AG04450 (cell line): ENCODE results near the gene CBARP. TPM values are rescaled to one million over a fixed set of nuclear protein-coding genes. Genes with fewer than 3 reads are reported as not detected.
A peak's percentile ranks its signal among the peaks of the same experiment; 100 is the strongest.

ENCODE experiments used
- CTCF ChIA-PET: fragments of 300-600, 350-600 bp; formaldehyde crosslinking; extraction: SDS; loops from one replicate; lab custom pipeline; 2022; ENCODE audit warnings: antibody characterized with exemption, inconsistent platforms; lab: Charles Lee
- POLR2A ChIA-PET: fragments of 350-600 bp; formaldehyde crosslinking; extraction: SDS; loops from one replicate; lab custom pipeline; 2021; ENCODE audit warnings: antibody characterized with exemption, inconsistent platforms; lab: Yijun Ruan, JAX
- DNase-seq: peaks from one replicate; pipeline ENCODE4 v3.0.0-alpha.2; 2011; ENCODE audit warnings: low read depth, low spot score
- H3K27ac ChIP-seq: one replicate; pipeline ENCODE4 v1.5.1; 2012; ENCODE audit warnings: low read depth, low read length, control low read depth
- H3K27me3 ChIP-seq: one replicate; pipeline ENCODE4 v1.6.0; 2012; ENCODE audit warnings: low read length; ENCODE audit not compliant: control insufficient read depth, insufficient read depth
- H3K4me3 ChIP-seq: 2 replicates; pipeline ENCODE4 v1.5.1; 2011; ENCODE audit warnings: mild to moderate bottlenecking, low read depth, low read length, control low read depth
- H3K9me3 ChIP-seq: 2 replicates; pipeline ENCODE4 v1.5.1; 2012; ENCODE audit warnings: low read length; ENCODE audit not compliant: control insufficient read depth, insufficient read depth
- polyA plus RNA-seq: library from polyadenylated mRNA; depleted of rRNA; stranded (reverse); fragments of >200 nt; gene quantifications from 2 replicates; pipeline ENCODE4 v1.2.3, GENCODE V29; 2011
- TF ChIP-seq, protein P1 (sequence below): IDR thresholded peaks from 2 replicates; pipeline ENCODE4 v1.5.1; 2011; ENCODE audit warnings: low read depth, low read length, control low read depth, inconsistent platforms

CBARP gene
- polyA plus RNA-seq, 1 experiment = 1.1 TPM

DNA sequence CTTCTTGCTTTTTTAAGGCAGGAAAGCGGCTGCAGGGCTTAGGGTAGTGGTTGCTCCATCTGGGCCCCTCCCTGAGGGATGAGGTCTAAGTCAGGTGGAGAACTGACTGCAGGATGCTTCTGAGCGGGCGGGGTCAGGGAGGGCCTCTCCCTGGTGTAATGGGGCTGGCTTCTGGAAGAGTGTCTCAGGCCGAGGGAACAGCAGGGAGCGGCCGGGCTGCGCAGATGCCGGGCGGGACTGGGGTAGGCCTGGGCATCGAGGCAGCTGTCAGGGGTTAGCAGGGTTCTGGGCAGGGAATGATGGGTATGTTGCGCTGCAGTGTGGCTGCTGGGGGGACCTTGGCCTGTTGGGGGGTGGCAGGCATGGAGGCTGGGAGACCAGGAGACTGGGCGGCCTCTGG is 40.3 kb upstream of the CBARP start:
- TF ChIP-seq, protein P1, sequence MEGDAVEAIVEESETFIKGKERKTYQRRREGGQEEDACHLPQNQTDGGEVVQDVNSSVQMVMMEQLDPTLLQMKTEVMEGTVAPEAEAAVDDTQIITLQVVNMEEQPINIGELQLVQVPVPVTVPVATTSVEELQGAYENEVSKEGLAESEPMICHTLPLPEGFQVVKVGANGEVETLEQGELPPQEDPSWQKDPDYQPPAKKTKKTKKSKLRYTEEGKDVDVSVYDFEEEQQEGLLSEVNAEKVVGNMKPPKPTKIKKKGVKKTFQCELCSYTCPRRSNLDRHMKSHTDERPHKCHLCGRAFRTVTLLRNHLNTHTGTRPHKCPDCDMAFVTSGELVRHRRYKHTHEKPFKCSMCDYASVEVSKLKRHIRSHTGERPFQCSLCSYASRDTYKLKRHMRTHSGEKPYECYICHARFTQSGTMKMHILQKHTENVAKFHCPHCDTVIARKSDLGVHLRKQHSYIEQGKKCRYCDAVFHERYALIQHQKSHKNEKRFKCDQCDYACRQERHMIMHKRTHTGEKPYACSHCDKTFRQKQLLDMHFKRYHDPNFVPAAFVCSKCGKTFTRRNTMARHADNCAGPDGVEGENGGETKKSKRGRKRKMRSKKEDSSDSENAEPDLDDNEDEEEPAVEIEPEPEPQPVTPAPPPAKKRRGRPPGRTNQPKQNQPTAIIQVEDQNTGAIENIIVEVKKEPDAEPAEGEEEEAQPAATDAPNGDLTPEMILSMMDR = no peak
- ChIA-PET CTCF (interaction anchor here (0.6 to 1.3 kb wide), 5 partner anchors 12 to 398 kb away, joined by 3 to 4 read pairs (median 3); no protein-coding TSS in a partner anchor), POLR2A (interaction anchor here (1.0 kb wide), 1 partner anchor 9 kb away, joined by 4 read pairs; the partner anchor contains the start of gene CIRBP)
- DNase-seq = no peak
- Histone ChIP-seq H3K4me3 (no peak overlapping the region), H3K9me3 (peaks cover 12% of the 10 kb centered on the region; the same call in 1 of the 2 replicates), H3K27me3 (peaks cover 4% of the 10 kb centered on the region), H3K27ac (no peak overlapping the region)

- Histone ChIP-seq H3K4me3 (no peak overlapping the region), H3K27ac (no peak overlapping the region), H3K9me3 (peaks cover 12% of the 10 kb centered on the region; the same call in 1 of the 2 replicates), H3K27me3 (no peaks in the 10 kb centered on the region)
- no peak for DNase-seq
- POLR2A ChIA-PET = interaction anchor here (1.0 kb wide), 1 partner anchor 8 kb away, joined by 4 read pairs; the partner anchor contains the start of gene CIRBP
- CTCF ChIA-PET = no interaction called here
- TF ChIP-seq, protein P1 = no peak
Observed at GRCh38 chr19:1277061-1277460, 39.3 kb upstream of the CBARP start.

GRCh38 chr19:1276628-1277022 is 38.8 kb upstream of the CBARP start:
- H3K9me3 ChIP-seq = peaks cover 12% of the 10 kb centered on the region; the same call in 1 of the 2 replicates
- peak overlapping the region; percentile 75 for H3K4me3 ChIP-seq
- DNase-seq = no peak
- H3K27me3 ChIP-seq = no peaks in the 10 kb centered on the region
- ChIA-PET CTCF (no interaction called here), POLR2A (no interaction called here)
- no peak overlapping the region for H3K27ac ChIP-seq
- TF ChIP-seq, protein P1 = no peak

DNA sequence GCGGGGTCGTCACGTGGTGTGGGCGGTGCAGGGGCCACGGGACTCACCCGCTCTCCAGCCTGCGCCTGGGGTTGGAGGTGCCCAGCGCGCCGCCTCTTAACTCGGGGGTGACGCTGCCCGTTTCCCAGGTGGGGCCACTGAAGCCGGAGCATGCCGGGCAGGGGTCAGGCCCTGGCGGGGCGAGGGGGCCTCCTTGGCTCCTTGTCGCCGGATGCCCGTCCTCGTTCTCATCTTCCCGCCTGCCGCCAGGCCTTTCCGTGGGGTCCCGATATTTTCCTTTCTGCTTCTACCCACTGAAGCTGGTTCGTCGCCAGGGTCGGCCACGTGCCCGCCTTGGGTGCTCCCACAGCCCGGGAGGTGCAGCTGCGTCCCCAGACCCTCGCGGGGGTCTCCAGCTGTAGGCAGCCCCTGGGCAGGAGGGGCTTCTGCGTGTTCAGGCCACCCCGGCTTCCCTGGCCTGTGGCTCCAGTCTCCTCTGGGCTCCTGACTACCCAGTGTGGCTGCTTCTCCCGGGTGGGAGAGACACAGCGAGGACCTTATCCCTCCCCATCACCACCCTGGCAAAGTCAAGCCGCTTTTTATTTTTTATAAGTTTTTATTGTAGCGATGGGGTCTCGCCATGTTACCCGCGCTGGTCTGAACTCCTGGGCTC is 38.3 kb upstream of the CBARP start:
- TF ChIP-seq, protein P1 = no peak
- peaks cover 12% of the 10 kb centered on the region; the same call in 1 of the 2 replicates for H3K9me3 ChIP-seq
- no peaks in the 10 kb centered on the region for H3K27me3 ChIP-seq
- peak overlapping the region; percentile 91 for H3K27ac ChIP-seq
- POLR2A ChIA-PET = no interaction called here
- H3K4me3 ChIP-seq = peak overlapping the region; percentile 75
- DNase-seq = no peak
- CTCF ChIA-PET = no interaction called here
